PFSK-1 (cell line): Measurements from ENCODE around the gene CDK15.

Experiments used
- FOXP2 ChIP-seq: optimal IDR thresholded peaks from 2 replicates; pipeline ENCODE3; 2011; ENCODE audit warnings: borderline replicate concordance, control low read depth, inconsistent platforms; ENCODE audit not compliant: insufficient read depth; ENCODE audit errors: extremely low read length, extremely low read depth
- POLR2AphosphoS5 ChIP-seq: IDR thresholded peaks from 2 replicates; pipeline ENCODE4 v1.6.1; 2012; ENCODE audit warnings: low read depth, mild to moderate bottlenecking, control low read depth, low read length, moderate library complexity
- SIN3A ChIP-seq: IDR thresholded peaks from 2 replicates; pipeline ENCODE4 v1.6.1; 2012; ENCODE audit warnings: mild to moderate bottlenecking, low read length, moderate library complexity, borderline replicate concordance; ENCODE audit not compliant: insufficient read depth
- TAF1 ChIP-seq: IDR thresholded peaks from 2 replicates; pipeline ENCODE4 v1.6.1; 2012; ENCODE audit warnings: low read length, control low read depth, borderline replicate concordance; ENCODE audit not compliant: insufficient read depth
- TF ChIP-seq, protein P1 (sequence below), 2 experiments: IDR thresholded peaks; 2 replicates each; pipeline versions ENCODE4 v1.6.1 to v1.8.0; 2011 to 2012; ENCODE audit warnings: low read depth in 2 of 2, low read length in 2 of 2, control low read depth in 1 of 2, inconsistent platforms in 1 of 2, mild to moderate bottlenecking in 1 of 2, moderate library complexity in 1 of 2; ENCODE audit not compliant: insufficient read depth in 1 of 2

Gene CDK15

DNA sequence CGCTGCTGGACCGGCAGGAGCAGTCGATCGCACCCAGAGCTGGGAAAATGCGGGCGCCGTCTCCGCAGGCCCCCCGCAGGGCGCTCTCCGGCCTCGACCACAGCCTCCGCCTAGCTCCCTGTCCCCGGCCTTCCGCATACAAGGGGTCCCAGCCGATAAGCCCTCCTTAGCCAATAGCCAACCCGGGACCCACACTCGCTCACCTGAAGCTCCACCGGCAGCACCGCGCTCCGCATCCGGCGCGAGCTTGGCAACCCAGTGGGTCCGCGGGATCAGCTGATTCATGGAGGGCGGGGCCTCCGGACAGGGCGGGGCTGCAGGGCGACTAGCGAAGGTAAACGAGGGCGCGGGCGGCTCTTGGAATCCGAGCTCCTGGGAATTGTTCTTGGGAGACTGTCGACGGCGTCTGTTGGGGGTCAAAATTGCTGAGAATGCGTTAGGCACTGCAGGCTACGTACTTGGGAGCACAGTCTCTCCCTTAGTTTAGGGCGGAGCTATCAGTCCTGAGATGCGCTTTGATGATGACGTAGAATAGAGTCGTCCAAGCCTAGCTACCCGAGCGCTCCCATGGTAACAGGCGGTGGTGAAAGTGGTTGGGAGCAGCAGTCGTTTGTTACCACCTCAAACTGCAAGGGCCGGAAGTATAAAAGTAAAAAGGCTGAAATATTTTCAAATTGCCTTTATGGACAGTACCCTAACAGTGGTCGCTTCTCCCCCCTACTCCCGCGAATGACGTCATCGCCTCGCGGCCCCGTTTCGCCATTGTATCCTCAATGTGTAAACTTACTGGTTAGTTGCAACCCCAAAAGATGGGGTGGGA, 25.5 kb upstream of the CDK15 start, which contains the start of gene ALS2:
Gene ALS2 (minus strand): TSS at position 260 of the 820 bp plus-strand sequence. CDS start 12,048 bp downstream, outside the sequence.
- TF ChIP-seq FOXP2 (peak; percentile 14), SIN3A (no peak), TAF1 (0 out of 2 replicates have a peak, but pooled peaks have one; percentile 21), POLR2AphosphoS5 (peak; percentile 80)
- TF ChIP-seq, protein P1, sequence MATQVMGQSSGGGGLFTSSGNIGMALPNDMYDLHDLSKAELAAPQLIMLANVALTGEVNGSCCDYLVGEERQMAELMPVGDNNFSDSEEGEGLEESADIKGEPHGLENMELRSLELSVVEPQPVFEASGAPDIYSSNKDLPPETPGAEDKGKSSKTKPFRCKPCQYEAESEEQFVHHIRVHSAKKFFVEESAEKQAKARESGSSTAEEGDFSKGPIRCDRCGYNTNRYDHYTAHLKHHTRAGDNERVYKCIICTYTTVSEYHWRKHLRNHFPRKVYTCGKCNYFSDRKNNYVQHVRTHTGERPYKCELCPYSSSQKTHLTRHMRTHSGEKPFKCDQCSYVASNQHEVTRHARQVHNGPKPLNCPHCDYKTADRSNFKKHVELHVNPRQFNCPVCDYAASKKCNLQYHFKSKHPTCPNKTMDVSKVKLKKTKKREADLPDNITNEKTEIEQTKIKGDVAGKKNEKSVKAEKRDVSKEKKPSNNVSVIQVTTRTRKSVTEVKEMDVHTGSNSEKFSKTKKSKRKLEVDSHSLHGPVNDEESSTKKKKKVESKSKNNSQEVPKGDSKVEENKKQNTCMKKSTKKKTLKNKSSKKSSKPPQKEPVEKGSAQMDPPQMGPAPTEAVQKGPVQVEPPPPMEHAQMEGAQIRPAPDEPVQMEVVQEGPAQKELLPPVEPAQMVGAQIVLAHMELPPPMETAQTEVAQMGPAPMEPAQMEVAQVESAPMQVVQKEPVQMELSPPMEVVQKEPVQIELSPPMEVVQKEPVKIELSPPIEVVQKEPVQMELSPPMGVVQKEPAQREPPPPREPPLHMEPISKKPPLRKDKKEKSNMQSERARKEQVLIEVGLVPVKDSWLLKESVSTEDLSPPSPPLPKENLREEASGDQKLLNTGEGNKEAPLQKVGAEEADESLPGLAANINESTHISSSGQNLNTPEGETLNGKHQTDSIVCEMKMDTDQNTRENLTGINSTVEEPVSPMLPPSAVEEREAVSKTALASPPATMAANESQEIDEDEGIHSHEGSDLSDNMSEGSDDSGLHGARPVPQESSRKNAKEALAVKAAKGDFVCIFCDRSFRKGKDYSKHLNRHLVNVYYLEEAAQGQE (IDR thresholded peaks at IDR 0.05; ENCODE audit: insufficient read depth in 1 of 2, low read depth in 2 of 2, low read length in 2 of 2), result no peak

DNA sequence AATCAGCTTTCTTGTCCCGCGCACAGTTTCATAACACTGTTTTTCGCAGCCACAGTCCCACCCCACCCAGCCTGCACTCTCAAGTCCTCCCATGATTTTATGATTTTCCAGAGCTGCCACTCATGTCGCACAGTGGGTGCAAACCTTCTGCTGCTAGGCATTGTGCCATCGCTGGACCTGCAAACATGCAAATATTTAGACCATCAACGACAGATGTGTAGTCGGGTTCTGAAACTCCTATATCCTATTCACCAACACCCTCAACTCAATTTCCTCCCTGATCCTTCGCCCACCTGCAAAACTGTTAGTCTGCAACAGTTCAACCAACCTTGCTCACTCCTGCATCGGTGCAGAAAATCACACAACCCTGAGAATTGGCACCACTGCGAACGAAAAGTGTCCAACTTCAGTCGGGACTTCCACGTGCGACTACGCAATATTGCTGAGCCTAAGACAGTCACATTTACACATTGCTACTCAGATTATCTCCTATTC, 24.7 kb upstream of the CDK15 start:
- no peak for TF ChIP-seq FOXP2
- no peak for TF ChIP-seq POLR2AphosphoS5
- no peak for TF ChIP-seq TAF1
- no peak for TF ChIP-seq SIN3A
- TF ChIP-seq, protein P1 (IDR thresholded peaks at IDR 0.05; ENCODE audit: insufficient read depth in 1 of 2, low read depth in 2 of 2, low read length in 2 of 2), result no peak

DNA sequence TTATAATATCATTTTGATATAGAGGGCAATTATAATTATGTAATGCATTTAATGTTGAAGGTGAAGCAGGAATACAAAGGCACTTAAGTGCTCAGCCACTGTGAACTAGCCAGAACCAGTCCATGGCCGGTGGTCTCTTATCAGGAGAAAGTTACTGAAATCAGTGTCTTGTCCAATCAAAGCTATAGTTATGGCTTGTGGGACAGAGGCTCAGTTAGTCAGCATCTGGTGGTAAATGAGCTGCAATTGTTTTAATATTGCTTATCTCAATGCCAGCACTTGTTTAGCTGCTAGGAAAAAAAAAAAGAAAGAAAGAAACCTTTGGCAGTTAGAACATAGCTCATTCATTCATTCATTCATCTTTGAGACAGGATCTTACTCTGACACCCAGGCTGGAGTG, 21.8 kb upstream of the CDK15 start:
- TF ChIP-seq, protein P1 (IDR thresholded peaks at IDR 0.05; ENCODE audit: insufficient read depth in 1 of 2, low read depth in 2 of 2, low read length in 2 of 2), result no peak
- TF ChIP-seq SIN3A, result no peak
- no peak for TF ChIP-seq TAF1
- no peak for TF ChIP-seq FOXP2
- no peak for TF ChIP-seq POLR2AphosphoS5

DNA sequence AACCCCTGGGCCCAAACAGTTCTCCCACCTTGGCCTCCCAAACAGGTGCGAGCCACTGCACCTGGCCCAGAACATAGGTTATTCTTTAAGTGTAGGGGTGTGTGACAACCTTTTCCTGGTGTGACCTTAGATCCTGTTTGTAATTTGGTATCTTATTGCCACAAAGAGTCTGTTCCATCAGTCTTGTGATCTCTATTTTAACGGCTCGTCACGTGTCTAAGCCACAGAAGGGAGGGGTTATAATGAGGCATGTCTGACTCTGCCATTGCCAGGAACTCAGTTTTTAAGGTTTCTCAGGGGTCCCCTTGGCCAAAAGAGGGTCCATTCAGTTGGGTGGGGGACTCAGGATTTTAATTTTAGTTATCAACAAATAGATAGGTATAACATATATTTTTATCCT, 21.2 kb upstream of the CDK15 start:
- TF ChIP-seq SIN3A, result no peak
- no peak for TF ChIP-seq TAF1
- TF ChIP-seq POLR2AphosphoS5, result no peak
- TF ChIP-seq, protein P1 (IDR thresholded peaks at IDR 0.05; ENCODE audit: insufficient read depth in 1 of 2, low read depth in 2 of 2, low read length in 2 of 2), result no peak
- no peak for TF ChIP-seq FOXP2
